ENCODE data around the gene CNGA1.

DNA sequence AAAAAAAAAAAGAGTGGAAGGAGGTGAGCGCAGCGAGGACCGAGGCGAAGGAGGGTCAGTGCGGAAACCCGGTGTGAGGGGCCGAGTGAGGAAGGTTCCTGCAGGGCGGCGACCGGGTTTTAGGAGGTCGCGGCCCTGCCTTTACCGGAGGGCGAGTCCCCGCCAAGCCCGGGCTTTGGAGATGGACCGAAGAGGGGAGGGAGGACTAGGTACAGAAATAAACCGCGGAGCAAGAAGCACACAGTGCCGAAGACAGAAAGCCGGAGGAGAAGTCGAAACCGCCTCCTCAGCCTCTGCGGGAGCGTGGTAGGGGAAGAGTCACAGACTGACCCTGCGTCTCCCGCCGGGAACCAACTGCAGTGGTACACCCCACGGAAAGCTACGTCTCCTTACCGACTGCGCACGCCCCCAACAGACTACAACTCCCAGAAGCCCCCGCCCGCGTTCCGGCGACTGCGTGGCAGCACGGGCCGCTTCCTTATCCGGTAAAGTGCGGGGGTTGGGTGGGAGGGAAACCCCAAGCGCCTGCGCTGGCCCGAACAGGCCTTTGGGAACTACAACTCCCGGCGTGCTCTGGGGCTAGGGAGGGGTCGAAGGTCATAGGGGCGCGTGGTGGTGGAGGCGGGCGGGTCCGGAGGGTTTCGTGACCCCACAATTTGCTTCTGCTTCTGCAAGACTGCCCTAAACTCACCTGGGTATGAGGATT is 102.1 kb downstream of the CNGA1 start, which contains the start of gene NFXL1:
- TF ChIP-seq CTCF (IDR thresholded peaks at IDR 0.05; ENCODE audit: low read depth, low read length, missing input control) (no peak), RXRA (IDR thresholded peaks at IDR 0.05) (no peak), MAX (IDR thresholded peaks at IDR 0.05) (peak; percentile 96), JUND (IDR thresholded peaks at IDR 0.05) (peak in 1 of 2 donors; percentile 63), REST (IDR thresholded peaks at IDR 0.05) (peak; percentile 92), ATF3 (IDR thresholded peaks at IDR 0.05) (no peak), TAF1 (conservative IDR thresholded peaks at IDR 0.05) (peak; percentile 86), RAD21 (IDR thresholded peaks at IDR 0.05) (no peak), YY1 (IDR thresholded peaks at IDR 0.05) (peak; percentile 74), HNF4A (conservative IDR thresholded peaks at IDR 0.05) (peak; percentile 44), GABPA (IDR thresholded peaks at IDR 0.05 in 1 of 2, conservative IDR thresholded peaks at IDR 0.05 in 1 of 2) (peak; percentile 69 to 94), EGR1 (IDR thresholded peaks at IDR 0.05; ENCODE audit: low read depth in 2 of 2) (peak; percentile 80 to 96)

Measured in liver (tissue), 3 donors.